GM12864 (cell line): ENCODE data around the gene KCNIP2.

ENCODE experiments used
- DNase-seq: peaks from one replicate; pipeline ENCODE4 v3.0.0-alpha.2; 2011; ENCODE audit warnings: low read depth
- H3K4me3 ChIP-seq: 2 replicates; pipeline ENCODE4 v1.5.1; 2011; ENCODE audit warnings: mild to moderate bottlenecking, low read depth, low read length, control low read depth
- TF ChIP-seq, protein P1 (sequence below): IDR thresholded peaks from 2 replicates; pipeline ENCODE4 v1.5.1; 2011; ENCODE audit warnings: low read depth, mild to moderate bottlenecking, moderate library complexity, low read length, control low read depth, inconsistent platforms; ENCODE audit errors: missing control alignments

Gene KCNIP2

DNA sequence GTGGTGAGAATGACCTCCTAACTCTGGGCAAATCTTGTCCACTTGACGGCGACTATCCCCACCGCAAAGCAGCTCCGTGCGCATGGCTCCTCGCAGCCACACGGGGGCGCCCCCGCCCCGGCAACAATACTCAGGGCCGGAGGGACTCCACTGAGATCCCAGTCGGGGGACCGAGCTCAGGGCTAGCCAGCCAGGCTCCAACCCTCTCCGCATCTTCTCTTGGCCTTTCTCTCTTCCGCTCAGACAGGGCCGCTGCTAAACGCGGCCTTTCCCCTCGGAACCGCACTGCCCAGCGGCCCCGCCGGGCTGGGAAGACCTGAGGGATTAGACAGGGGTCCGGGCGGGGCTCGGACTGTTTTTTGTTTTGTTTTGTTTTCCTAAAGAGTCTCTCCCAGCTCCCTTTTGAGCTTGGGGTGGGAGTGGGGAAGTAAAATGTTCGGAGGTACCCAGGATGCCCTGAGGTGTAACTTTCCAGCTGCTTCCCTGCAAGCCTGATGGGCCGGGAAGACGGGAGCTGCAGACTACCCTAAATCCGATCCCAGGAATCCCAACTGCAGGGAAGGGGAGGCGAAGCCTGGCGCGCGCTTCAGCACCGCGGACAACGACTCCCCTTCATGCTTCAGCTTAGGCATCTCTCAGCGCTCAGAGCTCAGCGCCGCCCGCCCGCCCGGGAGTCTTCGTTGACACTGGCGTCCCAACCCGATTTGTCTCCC, 2.7 kb downstream of the KCNIP2 start:
- TF ChIP-seq, protein P1, sequence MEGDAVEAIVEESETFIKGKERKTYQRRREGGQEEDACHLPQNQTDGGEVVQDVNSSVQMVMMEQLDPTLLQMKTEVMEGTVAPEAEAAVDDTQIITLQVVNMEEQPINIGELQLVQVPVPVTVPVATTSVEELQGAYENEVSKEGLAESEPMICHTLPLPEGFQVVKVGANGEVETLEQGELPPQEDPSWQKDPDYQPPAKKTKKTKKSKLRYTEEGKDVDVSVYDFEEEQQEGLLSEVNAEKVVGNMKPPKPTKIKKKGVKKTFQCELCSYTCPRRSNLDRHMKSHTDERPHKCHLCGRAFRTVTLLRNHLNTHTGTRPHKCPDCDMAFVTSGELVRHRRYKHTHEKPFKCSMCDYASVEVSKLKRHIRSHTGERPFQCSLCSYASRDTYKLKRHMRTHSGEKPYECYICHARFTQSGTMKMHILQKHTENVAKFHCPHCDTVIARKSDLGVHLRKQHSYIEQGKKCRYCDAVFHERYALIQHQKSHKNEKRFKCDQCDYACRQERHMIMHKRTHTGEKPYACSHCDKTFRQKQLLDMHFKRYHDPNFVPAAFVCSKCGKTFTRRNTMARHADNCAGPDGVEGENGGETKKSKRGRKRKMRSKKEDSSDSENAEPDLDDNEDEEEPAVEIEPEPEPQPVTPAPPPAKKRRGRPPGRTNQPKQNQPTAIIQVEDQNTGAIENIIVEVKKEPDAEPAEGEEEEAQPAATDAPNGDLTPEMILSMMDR, result peak; percentile 97
- no peak for DNase-seq
- H3K4me3 ChIP-seq, result peak overlapping the region; percentile 46

DNA sequence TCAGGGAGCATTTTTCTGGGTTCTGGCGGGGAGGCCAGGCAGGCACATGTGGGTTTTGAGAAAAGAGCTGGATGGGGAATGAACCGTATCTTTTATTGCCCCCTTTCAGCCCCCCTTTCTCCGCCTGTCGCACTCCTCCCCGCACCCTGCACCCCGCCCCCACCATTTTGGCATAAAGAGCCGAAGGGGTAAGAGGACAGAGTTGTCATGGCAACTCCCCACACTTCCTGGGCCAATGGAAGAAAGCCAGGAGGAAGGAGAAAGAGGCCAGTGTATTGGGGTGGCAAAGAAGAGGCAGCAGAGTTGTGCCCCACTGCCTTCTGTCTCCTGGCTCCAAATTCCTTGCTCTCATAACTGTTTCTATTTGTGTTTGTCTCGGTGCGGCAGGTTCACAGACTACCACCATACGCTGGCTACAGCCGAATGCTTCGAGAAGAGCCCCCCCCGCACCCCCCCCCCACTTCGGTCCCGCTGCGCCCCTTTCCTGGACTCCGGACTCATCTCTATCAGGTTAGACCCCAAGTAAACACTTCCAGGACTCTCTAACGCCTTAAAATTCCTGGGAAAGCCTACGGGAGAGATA, 3.4 kb downstream of the KCNIP2 start:
- DNase-seq, result no peak

DNA sequence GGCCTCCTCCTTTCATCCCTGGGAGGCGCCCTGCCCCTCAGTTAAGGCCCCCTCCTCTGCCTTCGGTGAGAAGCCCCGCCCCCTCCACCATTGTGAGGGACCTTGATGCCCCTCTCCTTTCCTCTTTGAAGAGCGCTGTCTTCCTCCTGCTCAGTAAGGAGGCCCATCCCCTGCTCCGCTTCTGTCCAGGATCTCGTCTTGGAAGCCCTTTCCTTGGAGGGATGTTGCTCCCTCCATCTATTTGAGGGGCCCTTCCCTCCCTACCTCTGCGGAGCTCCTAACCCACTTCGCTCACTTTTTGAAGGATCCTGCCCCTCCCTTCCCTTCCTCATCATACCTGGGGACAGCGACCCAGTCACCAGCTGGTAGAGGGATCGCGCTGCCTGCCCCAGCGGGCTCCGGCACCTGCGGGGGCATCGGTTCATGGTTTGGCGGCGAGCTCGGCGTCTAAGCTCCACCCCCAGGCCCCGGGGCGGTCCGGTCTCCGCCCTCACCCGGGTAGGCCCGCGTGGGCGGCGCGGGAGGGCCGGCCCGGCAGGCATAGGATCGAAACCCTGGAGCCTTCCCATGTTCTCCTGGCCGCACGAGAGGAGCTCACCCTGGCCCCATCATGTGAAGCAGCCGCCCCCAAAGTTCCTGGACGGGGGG, 4.1 kb downstream of the KCNIP2 start:
- TF ChIP-seq, protein P1, result no peak
- no peak for DNase-seq
- peak overlapping the region; percentile 46 for H3K4me3 ChIP-seq

More for the DNA sequence above, 3.4 kb downstream of the KCNIP2 start:
- TF ChIP-seq, protein P1, result no peak
- H3K4me3 ChIP-seq, result peak overlapping the region; percentile 46

DNA sequence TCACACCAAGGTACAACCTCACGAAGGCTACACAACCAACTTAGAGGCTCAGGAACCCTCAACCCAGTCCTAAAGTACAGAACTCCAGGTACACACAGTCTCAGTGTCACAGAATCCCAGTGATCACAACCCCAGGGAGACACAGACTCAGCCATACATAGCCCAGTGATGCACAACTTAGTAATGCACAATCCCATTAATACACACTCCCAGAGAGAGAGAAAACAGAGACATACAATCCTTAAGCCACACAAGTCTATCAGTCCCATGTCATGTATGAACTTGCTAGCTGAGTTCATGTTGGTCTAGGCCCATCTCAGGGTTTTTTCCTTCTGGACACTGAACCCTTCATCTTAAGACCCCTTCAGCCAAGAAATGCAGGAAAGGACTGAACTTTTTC, 4.6 kb downstream of the KCNIP2 start:
- no peak for DNase-seq
- TF ChIP-seq, protein P1, result no peak
- H3K4me3 ChIP-seq, result no peak overlapping the region

DNA sequence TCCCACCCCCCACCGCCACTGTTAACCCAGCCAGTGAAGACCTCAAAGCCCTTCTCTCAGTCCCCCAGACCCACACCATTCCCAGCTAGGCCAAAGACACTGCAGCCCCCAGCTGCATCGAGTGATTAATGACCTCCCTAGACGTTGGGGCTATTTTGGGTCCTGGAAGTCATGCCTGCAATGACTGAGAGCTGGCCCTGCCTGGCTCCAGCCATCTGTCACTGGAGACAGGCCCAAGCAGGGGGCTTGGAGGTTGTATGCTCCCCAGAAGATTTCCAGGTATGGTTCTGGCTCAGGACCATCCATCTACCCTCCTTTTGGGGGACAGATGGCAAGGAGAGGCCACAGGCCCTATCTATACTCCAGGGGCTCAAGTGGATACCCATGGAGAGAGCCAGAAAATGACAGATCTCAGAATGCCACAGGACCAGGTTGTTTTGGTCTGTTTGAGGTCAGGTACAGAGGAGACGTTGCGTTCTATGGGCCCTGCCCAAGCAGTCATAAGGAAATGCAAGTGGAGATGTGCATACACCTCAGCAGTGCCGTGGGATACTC, 5.1 kb downstream of the KCNIP2 start:
- no peak for DNase-seq
- no peak overlapping the region for H3K4me3 ChIP-seq
- TF ChIP-seq, protein P1, result no peak

DNA sequence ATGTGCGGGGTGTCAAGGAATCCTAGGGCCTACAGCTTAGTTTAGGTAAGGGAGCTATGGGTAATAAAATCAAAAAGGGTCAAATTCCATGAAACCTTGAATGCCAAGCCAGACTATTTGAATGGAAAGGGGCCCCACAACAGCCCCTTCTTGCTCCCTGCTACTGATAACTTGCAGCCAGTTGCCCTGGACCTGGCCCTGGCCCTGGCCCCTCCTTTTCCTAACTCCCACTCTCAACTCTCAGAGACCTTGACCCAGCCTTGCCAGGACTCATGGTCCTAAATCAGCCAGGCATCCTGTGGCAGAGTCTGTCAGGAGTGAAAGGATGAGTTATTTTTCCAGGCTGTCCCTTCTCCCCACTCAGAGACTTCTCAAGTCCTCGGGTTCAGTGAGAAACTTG, 5.9 kb downstream of the KCNIP2 start:
- TF ChIP-seq, protein P1, result no peak
- H3K4me3 ChIP-seq, result no peak overlapping the region
- DNase-seq, result no peak
